NCI-H128 (cell line): ENCODE data around the gene SVIL.

ENCODE experiments used
- DNase-seq: peaks from one replicate; lab custom pipeline; 2025; ENCODE audit not compliant: unreplicated experiment; lab: John Stamatoyannopoulos, UW

The SVIL gene, protein sequence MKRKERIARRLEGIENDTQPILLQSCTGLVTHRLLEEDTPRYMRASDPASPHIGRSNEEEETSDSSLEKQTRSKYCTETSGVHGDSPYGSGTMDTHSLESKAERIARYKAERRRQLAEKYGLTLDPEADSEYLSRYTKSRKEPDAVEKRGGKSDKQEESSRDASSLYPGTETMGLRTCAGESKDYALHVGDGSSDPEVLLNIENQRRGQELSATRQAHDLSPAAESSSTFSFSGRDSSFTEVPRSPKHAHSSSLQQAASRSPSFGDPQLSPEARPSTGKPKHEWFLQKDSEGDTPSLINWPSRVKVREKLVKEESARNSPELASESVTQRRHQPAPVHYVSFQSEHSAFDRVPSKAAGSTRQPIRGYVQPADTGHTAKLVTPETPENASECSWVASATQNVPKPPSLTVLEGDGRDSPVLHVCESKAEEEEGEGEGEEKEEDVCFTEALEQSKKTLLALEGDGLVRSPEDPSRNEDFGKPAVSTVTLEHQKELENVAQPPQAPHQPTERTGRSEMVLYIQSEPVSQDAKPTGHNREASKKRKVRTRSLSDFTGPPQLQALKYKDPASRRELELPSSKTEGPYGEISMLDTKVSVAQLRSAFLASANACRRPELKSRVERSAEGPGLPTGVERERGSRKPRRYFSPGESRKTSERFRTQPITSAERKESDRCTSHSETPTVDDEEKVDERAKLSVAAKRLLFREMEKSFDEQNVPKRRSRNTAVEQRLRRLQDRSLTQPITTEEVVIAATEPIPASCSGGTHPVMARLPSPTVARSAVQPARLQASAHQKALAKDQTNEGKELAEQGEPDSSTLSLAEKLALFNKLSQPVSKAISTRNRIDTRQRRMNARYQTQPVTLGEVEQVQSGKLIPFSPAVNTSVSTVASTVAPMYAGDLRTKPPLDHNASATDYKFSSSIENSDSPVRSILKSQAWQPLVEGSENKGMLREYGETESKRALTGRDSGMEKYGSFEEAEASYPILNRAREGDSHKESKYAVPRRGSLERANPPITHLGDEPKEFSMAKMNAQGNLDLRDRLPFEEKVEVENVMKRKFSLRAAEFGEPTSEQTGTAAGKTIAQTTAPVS (N-terminal part only)

DNA sequence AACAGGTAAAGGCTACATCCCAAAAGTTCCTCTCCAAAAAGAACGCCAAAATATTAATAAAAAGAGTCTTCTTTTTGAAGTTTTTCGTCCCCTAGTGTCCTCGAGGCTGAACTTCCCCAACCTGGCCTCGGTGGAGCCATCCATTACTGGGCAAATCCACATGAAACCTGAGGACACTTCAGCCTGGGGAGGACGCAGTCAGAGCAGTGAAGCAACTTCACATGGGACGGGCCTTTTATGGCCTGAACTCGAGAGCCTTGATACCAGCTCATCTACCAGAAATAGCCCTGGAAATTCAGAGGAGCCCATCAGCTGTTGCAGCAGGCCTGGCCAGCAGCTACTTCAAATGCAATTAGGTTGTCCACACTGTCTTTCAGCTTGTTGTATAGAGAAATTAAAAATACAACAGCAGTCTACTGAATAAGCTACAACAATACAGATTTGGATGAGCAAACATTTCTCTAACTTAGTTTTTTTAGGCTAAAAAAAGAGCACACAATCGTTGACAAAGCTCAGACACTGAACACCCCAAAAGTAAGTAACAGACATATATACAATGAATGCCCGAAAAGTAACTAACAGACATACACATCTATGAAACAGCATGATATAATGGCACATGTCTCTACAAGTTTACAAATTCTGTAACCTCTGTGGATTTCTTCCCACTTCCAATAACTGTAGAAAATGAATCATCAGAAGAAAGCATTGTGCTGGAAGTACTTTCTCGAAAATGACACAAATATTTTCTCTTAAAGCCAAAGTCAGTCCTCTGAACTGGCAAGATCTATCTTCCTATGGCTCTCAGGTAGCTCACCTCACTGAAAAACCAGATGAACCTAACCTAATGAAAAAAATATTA is at the start of gene SVIL:
TSS of gene SVIL (minus strand) at position 208 of the 862 bp plus-strand sequence. CDS start 79,913 bp downstream, outside the sequence.
- no peak for DNase-seq

DNA sequence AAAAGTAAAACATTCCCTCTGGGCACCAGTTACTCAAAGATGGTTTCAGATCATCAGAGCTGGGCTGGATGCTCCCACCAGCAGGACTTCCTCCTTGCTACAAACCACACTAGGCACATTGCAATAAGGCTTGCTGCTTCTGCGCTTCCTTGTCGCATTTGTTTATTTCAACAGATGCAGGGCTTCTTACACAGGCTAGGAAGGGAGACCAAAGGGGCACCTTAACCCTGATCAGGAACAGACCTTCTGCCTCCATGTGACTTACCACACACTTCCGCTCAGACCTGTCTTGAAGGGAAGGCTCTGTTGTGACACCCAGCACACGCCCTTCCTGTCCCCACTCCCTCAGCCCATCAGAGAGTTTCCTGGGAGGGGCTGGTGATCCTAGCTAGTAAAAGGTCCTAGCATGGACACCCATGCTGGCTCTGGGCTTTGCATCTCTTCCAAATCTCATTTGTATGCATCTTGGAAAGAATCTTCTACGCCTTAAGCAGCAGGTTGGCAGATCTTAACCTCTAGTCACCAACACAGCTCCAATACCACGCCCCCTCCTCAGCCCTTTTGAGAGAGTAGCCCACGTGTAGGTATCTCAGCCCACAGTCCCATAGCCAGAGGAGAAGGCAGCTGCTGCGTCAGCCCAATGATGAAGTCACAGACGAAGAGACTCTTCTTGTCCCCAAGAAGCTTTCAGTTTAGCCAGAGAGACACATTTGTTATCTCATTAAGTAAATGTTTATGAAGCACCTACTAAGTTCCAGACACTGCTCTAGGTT is 47.1 kb upstream of the SVIL start:
- no peak for DNase-seq

DNA sequence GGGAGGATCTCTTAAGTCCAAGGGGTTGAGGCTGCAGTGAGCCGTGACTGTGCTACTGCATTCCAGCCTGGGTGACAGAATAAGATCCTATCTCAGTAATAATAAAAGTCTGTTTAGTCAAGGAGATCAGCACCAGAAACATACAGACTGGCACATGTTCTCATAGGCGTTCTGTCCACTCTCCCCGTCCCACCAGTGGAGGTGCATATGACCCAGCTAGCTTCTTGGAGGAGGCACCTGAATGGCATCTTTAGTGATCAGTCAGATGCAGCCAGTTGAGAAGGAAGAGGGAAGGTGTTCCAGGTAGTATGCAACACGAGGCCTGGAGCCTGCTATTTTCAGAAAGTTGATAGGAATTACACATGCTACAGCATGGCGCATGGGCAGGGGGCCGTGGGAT is 45.3 kb upstream of the SVIL start:
- no peak for DNase-seq

DNA sequence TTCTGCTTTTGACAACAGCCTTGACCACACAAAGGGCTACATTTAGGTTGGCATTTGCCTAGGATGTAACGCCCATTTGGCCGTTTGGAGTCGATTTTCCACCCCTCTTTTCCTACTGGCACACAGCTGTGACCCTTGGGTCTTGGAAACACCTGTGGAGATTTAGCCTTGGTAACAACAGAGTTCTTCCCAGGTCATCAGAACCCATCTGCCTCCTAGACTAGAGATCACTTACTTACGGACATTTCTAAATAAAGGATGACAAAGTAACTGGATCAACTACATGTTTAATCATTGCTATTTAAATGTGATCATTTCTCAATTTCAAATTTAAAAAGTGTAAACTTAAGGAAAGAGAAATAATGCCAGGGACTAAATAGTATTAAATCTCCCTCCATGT is 42.0 kb upstream of the SVIL start:
- no peak for DNase-seq

DNA sequence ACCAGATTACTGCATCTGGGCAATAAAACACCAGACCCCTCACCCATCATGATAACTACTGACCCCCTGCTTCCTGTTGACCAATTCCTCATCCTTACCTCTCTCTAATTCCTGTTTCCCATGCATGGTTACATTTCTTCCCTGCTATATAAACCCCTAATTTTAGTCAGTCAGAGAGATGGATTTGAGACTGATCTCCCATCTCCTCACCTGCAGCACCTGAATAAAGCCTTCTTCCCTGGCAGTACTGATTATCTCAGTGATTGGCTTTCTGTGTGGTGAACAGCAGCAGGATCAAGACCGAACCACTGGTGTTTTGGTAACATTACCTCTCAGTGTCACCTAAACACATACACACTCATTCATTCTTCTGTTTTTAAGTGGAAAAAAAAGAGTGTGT is 41.2 kb upstream of the SVIL start:
- no peak for DNase-seq

DNA sequence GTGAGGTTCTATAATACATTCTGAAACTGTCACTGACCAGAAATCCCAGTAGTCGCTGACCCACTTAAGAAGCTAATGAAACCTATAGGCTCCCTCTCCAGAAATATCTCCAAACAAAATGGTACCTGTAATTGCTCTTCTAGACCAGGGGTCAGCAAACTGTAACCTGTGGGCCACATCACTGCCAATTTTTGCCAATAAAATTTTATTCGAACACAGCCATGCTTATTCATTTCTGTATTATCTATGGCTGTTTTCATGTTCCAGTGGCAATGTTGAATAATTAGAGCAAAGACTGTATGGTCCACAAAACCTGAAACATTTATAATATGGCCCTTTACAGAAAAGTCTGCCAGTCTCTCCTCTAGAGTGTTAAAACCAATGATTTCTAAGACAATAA is 37.2 kb upstream of the SVIL start:
- no peak for DNase-seq

DNA sequence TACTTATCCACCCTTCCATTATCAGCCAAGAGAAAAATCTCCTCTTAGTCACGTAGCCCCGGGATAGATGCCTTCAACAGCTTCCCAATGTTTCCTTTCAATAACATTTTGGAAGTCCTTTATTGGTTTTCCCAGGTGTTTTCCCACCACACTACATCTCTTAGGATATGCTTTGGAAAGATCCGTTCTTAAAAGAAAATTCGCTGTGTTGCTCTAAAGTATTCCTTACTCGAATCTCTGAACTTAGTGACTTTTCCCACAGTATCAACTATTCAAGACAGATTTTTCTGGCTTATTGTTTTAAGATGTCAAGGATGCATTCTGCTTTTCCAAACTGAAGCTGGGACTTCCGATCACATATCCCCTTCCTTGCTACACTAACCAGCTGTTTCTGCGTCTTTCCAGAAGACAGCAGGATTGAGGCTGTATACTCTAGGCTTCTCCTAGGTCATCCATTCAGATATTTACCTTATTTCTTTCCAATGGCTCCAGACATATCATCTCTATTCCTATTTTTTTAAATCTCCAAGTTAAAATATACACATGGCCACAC is 36.5 kb upstream of the SVIL start:
- no peak for DNase-seq

DNA sequence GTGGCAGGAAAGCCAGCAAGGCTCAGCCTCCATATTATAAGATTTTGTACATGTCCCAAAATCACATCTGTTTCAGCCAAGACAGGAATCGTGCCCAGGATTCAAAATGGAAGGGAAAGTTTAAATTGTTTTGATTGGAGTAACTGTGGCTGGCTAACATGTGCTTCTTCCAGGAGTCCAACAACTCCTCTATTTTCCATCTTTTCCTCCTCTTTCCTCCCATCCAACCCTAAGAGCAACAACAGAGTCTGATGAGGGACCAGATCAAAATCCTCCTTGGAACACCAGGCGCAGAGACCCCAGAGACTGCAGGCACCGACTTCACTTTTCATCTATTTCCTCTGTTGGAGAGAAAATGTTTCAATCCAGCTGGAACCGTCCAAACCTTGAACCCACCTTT is 36.0 kb upstream of the SVIL start:
- DNase-seq, result no peak

DNA sequence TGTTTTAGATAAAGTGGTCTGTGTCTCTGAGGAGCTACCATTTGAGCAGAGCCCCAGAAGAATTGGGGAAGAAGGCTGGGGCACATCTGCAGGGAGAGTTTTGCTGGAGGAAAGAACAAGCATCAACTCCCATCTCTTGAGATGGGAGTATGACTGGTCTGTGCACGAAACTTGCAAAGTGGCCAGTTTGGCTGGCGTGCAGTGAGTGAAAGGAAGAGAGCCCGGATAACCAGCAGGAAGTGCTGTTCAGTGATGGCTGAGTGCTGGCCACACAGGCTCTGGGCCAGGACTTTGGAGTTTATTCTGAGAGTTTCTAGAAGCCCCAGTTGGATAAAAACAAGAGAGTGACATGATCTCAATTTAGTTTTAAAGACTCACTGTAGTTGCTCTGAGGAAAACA is 34.4 kb upstream of the SVIL start:
- no peak for DNase-seq

DNA sequence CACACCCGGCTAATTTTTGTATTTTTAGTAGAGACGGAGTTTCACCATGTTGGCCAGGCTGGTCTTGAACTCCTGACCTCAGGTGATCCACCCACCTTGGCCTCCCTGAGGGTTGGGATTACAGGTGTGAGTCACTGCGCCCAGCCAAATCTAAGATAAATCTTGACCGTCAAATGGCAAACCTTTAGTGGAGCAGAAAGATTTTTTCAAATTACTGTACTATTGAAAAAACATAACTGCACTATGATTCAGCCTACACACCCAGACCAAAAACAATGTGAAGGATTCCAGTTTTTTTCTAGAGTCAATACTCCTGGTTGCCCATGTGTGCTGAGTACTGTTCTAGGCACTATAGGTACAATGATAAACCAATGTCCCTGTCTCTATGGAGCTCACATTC is 33.9 kb upstream of the SVIL start:
- no peak for DNase-seq

DNA sequence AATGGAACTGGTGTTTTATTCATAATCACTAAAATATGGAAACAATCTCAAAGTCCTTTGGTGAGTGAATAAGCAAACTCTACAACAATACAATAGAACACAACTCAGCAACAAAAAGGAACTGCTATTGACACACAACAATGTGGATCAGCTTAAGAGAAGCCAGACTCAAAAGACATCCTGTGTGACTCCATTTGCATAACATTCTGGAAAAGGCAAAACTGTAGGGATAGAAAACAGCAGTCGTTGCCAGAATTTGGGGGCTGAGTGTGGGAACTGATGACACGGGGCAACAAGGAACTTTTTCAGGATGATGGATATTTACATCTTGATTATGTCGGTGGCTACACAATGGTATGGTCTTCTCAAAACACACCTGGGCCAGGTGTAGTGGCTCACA is 32.4 kb upstream of the SVIL start:
- DNase-seq, result no peak

DNA sequence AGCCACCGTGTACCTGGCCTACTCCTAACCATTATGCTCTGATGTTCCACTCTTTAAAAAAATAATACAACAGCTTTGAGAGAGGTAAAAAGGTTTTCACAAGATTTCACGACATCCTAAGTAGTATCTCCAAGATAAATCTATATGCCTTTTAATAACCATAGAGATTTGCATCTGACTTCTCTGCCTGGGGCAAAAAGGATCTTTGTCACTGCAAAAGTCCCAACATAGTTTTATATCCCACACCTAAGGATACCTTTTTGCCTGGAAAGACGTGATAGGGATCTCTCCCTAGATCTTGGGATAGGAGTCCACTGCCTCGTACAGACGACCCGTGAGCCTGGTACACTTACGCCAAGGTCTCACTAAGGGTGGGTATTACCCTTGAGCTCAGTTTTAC is 31.4 kb upstream of the SVIL start:
- DNase-seq, result no peak

DNA sequence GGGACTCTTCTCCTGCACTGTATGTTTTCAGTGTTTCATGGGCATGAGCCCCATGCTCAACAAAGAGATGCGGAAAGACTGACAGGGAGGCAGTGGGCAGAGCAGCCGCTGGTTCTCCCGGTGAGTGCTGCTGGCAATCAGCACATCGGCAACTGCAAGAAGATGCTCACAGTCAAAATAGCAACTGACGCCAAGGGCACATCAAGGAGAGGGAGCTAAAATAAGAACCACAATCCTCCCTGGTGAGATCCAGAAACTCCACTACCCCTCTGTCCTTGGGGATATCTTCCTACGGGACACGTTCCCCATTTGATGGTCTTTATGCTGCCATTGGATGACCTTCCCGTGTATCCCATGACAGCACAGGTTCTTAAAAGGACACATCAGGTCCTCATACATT is 28.9 kb upstream of the SVIL start:
- DNase-seq, result no peak

DNA sequence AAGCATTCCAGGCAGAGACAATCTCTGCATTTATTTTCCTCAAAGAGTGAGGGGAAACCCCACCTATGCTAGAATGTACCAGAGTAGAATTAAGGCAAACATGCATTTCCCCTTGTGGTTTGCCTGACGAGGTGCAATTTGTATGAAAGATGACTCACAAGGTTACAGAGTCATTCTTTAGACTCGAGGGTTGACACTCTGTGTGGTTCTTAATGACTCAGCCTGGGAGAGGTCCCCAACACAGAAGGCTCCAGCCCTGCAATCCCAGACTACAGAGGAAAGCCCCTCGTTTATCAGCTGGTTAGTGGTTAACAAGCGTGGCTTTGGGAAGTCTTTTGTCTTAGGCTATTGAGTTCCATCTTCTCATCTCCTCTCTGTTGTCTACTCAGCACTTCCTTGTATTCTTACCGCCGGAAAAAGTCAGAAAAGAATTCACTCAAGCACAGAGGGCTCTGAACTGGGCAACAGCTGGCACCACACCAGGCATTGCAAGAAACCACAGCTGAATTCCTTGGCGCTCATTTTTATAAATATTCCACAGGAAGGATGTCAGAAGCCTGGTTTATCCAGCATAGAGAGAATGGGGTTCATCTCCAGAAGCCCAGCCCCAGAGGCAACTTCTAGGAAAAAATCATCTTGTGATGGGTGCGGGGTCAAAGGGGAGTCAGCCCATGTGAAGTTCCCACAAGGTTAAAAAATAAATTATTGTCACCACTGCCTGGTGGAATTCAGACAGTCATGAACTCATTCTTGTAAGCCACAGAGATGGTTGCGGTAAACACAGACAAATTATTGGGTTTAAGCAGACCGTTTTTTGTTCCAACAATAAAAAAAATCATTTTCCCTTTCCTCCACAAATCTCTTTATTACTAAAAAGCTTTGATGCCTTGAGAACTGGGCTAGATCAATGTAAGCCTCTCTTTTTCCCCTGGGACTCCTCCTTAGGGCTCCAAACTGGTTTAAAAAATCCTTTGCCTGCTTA is 24.5 kb upstream of the SVIL start:
- no peak for DNase-seq

DNA sequence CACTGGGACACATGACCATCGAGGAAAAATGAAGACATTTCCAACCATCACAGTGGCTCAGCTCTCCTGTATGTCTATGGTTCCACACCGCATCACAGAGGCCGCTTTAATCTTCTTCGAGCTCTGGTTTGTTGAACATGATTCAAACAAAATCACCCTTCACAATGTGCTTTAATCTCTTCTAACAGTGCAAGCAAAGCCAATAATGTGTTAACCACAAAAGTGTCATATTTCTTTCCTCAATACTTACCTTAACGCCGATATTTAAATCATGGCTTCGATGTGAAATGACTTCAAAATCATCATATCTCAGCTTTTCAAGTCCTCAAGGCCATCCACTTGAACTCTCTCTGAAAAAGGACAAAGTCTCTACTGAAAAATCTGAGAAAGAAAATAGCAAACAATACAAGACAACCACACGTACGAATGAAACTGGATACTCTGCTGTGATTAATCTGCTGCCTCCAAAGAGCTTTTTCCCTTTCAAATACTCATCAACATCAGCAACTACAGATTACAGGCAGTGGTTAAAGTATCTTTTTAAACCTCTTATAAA is 23.0 kb upstream of the SVIL start:
- DNase-seq, result peak; percentile 48

DNA sequence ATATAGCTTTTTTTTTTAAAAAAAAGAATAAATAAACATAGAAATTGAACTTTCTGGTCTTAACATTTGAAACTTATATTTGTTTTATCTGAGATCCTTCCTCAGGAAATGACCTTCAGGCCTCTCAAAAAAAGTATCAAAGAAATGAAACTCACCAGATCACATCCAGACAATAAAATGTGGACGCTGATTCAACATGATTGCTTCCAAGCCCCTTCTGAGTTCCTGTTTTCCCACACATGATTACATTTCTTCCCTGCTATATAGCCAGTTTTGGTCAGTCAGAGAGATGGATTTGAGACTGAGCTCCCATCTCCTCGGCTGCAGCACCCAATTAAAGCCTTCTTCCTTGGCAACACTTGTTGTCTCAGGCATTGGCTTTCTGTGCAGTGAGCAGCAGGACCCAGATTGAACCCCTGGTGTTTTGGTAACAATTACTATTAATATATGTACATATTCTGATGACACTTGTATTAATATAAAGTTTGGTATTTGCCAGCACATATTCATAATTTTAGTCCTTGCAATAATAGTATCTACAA is 21.8 kb upstream of the SVIL start:
- DNase-seq, result no peak

DNA sequence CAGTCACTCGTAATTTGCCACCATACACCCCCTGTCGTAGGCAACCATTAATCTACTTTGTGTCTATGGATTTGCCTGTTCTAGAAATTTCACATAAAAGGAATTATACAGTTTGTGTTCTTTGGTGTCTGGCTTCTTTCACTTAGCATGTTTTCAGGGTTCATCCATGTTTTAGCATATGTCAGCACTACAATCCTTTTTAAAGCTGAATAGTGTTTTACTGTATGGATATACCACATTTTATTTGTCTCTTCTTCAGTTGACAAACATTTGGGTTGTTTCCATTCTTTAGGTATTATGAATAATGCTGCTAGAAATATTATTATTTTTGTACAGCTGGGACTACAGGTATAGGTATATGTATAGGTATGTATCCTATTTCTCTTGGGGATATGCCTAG is 17.4 kb upstream of the SVIL start:
- no peak for DNase-seq

DNA sequence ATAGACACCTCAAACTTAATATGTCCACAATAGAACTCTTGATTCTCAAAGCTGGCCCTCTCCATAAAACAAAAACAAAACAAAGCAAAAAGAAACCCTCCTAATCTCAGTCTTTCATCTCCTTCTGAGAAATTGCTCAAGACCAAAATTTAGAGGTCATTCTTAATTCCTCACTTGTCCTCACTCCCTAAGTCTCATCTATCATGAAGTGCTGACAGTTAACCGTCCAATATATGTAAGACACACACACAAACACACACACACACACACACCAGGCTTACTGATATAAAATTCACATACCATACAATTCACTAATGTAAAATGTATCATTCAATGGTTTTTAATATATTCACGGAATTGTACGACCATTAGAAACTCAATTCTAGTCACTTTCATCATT is 17.0 kb upstream of the SVIL start:
- DNase-seq, result no peak
